ENCODE measurements around the gene BET1L.
A peak's percentile ranks its signal among the peaks of the same experiment; 100 is the strongest.

The BET1L gene

GRCh38 chr11:209275-210121, 2.3 kb upstream of the BET1L start:
- DNase-seq = no peak

GRCh38 chr11:208917-209260, 1.7 kb upstream of the BET1L start:
- DNase-seq = no peak

GRCh38 chr11:208181-208916, 1.1 kb upstream of the BET1L start:
- peak; percentile 74 for DNase-seq

GRCh38 chr11:207863-208180, 623 bp upstream of the BET1L start:
- no peak for DNase-seq

GRCh38 chr11:206526-207207, 532 bp downstream of the BET1L start:
- no peak for DNase-seq

GRCh38 chr11:206002-206384, 1.2 kb downstream of the BET1L start:
- no peak for DNase-seq

GRCh38 chr11:205221-206001, 1.8 kb downstream of the BET1L start:
- no peak for DNase-seq

- DNase-seq = no peak
These were observed 2.6 kb downstream of the BET1L start for GRCh38 chr11:204587-205109.

GRCh38 chr11:203945-204586, 3.1 kb downstream of the BET1L start:
- DNase-seq = no peak

GRCh38 chr11:203056-203944, 3.9 kb downstream of the BET1L start:
- DNase-seq = no peak

- peak; percentile 7 for DNase-seq
These were observed 4.7 kb downstream of the BET1L start for GRCh38 chr11:202490-202889.

- peak; percentile 7 for DNase-seq
These were observed 5.2 kb downstream of the BET1L start for GRCh38 chr11:201966-202365.

GRCh38 chr11:200224-201003, 6.8 kb downstream of the BET1L start:
- peak; percentile 6 for DNase-seq

GRCh38 chr11:199782-200181, 7.4 kb downstream of the BET1L start:
- DNase-seq = peak; percentile 5

- DNase-seq = peak; percentile 7
These were observed 8.1 kb downstream of the BET1L start for GRCh38 chr11:199004-199581.

- DNase-seq = peak; percentile 6
These were observed 8.9 kb downstream of the BET1L start for GRCh38 chr11:198236-198806.

- DNase-seq = no peak
These were observed 9.4 kb downstream of the BET1L start for GRCh38 chr11:197741-198235.

GRCh38 chr11:196786-197731, 10.1 kb downstream of the BET1L start:
- peak; percentile 6 for DNase-seq
